ELF-1 (cell line): ENCODE measurements around the gene RTBDN.

Source experiments
- DNase-seq: peaks from one replicate; pipeline ENCODE4 v3.0.0-alpha.2; 2016; ENCODE audit warnings: low read depth, low spot score

RTBDN gene

DNA sequence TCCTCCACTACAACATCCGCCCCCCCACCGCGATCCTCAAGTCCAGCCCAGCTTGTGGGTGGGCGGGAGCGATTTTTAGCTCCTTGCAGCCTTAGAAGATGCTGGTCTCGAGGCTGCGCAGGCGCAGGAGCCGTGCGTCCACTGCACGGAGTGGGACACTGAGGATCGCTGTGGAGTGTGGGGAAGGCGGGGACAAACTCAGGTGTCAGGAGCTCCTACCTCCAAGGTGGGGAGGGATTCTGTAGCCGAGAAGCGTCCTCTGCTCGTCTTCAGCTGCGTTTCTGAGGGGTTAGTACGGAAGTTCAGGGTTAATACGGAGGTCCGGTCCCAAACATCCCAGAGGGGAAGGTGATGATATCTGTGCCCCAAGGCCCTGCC, at the start of gene RTBDN:
Gene RTBDN (minus strand): TSS at position 14 of the 378 bp plus-strand sequence. CDS start 4,600 bp downstream, outside the sequence.
- DNase-seq, result peak; percentile 41

DNA sequence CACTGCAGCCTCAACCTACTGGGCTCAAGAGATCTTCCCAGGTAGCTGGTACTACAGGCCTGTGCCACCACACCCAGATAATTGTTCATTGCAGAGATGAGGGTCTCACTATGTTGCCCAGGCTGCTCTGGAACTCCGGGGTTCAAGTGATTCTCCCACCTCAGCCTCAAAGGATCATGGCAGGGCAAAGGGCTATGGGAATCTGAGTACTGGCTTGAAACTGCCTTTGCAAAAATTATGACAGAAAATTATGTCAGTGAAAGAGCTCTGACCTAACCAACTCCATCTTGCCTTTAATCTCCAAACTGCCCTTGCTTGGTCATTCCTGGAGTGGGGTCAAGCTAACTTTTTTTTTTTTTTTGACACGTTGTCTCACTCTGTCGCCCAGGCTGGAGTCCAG, 48.2 kb upstream of the RTBDN start:
- DNase-seq, result no peak

DNA sequence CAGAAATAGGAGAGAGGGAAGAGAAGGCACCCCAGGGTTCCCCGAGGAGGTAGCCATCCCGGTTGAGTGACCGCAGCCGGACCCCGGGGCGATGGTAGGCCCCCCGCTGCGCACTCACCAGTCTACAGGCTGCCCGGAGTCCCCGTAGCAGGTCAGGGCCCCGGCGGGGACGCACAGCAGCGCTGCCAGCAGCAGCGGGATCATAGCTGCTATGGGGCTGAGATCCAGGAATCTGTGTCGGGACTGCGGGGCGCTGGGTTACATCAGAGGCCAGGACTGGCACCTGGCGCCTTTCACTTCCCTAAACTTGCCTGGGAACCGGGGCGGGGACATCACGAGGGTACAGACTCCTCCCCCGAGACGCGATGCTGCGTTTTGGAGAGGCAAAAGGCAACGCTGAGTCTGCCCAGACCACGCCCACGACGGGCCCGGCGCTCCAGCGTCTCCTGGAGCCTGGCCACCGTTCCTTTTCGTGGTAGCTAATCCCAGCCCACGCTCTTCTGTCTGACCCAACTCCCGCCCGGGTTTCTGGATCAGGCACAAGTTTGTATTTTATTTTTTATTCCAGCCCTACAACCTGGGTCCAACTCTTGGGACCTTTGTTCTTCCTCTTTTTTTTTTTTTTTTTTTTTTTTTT, 46.9 kb upstream of the RTBDN start, which contains the start of gene DNASE2:
Gene DNASE2 (minus strand): TSS at position 278 of the 637 bp plus-strand sequence. CDS start 74 bp downstream, at position 204.
- DNase-seq, result peak; percentile 94

DNA sequence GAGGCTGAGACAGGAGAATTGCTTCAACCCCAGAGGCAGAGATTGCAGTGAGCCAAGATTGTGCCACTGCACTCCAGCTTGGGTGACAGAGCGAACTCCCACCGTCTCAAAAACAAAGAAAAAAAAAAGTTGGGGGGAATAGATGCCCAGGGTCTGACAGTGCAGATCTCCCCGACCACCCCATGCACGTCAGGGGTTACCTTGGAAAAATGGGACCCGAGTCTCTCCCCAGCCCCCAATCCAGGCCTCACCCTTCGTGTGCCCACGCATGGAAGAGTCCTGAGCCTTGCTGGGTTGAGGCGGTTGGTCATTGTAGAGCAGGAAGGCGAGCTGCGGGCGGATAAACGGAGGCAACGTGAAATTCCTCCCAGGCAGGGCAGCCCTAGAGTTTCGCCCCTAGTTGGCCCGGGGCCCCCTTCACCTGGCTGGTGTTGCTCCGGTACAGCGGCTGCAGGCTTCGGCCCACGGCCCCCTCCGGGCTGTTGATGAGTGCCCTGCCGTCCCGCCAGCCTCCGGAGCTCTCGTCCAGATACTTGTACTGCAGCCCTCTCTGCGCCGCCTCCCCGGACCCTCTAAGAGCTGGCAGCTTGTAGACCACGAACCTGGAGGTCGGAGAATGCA, 46.3 kb upstream of the RTBDN start:
- DNase-seq, result no peak

DNA sequence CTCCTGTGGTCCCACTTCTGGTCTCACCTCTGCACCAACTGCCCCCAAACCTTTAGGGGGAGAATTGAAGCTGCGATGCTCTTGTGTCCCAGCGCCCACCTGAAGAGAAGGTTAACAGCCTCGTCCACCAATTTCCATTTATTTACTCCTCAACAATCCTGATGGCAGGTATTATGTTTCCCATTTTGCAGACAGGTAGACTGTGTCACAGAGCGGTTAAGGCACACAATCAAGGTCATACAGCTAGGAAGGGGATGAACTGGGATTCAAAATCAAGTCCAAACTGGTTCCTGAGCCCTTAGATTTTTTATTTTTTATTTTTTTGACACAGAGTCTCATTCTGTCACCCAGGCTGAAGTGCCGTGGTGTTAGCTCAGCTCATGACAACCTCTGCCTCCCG, 40.7 kb upstream of the RTBDN start:
- no peak for DNase-seq

DNA sequence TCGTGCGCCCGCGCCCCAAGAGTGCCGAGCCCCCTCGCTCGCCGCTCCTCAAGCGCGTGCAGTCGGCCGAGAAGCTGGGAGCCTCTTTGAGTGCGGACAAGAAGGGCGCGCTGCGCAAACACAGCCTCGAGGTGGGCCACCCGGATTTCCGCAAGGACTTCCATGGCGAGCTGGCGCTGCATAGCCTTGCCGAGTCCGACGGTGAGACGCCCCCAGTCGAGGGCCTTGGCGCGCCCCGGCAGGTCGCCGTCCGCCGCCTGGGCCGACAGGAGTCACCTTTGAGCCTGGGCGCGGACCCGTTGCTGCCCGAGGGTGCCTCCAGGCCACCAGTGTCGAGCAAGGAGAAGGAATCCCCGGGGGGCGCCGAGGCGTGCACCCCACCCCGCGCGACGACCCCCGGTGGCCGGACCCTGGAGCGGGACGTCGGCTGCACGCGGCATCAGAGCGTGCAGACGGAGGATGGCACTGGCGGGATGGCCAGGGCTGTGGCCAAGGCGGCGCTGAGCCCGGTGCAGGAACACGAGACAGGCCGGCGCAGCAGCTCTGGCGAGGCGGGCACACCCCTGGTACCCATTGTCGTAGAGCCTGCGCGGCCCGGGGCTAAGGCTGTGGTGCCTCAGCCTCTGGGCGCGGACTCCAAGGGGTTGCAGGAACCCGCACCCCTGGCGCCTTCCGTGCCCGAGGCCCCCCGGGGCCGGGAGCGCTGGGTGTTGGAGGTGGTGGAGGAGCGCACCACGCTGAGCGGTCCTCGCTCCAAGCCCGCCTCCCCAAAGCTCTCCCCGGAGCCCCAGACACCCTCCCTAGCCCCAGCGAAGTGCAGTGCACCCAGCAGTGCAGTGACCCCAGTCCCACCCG, 39.7 kb upstream of the RTBDN start:
- peak; percentile 20 for DNase-seq

DNA sequence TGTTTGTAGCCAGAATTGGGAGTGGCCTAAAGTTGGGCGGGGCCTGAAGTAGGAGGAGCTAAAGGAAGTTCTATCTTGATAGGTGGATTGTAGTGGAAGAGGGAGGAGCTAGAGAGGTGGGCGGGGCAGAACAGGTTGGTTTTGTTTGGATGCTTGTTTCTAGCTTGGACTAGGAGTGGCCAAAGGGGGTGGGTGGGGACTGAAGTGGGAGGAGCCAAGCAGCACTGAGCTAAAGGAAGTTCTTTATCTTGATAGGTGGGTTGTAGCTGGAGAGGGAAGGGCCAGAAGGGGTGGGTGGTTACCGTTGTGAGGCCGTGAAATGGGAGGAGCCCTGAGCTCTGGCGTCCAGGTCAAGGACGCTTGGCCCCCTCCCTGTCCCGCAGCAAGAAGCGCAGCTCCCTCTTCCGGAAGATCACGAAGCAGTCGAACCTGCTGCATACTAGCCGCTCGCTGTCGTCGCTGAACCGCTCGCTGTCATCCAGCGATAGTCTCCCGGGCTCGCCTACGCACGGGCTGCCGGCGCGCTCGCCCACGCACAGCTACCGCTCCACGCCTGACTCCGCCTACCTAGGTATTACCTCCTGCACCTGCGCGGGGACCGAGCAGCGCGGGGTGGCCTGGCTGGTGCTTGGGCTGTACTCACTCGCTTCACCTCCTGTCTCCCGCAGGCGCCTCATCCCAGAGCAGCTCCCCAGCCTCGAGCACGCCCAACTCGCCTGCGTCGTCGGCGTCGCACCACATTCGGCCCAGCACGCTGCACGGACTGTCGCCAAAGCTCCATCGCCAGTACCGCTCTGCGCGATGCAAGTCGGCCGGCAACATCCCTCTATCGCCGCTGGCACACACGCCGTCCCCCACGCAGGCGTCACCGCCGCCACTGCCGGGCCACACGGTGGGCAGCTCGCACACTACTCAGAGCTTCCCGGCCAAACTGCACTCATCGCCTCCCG, 38.8 kb upstream of the RTBDN start:
- peak; percentile 98 for DNase-seq

DNA sequence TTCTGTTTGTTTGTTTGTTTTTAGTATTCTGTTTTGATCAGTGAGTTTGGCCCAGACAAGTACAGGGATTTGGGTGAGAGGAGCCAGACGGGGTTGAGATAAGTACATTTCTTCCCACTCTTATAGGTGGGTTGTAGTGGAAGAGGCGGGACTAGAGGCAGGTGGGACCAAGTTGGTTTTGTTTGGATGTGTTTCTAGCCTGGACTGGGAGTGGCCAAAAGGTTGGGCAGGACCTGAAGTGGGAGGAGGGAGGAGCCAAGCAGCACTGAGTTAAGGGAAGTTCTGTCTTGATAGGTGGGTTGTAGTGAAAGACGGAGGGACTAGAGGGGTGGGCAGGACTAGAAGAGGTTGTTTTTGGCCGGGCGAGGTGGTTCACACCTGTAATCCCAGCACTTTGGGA, 37.9 kb upstream of the RTBDN start:
- peak; percentile 47 for DNase-seq

DNA sequence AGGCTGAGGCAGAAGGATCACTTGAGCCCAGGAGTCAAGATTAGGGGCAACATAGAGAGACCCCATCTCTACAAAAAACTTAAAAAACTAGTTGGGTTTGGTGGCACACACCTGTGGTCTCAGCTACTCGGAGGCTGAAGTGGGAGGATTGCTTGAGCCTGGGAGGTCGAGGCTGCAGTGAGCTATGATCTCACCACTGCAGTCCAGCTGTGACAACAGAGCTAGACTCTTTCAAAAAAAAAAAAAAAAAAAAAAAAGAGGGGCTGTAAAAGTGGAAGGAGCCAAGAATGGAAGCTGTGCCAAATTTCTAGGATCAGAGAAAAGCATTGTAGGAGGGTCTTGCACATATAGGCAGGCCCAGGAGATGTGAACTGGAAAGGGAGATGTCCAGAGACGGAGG, 37.3 kb upstream of the RTBDN start:
- no peak for DNase-seq

DNA sequence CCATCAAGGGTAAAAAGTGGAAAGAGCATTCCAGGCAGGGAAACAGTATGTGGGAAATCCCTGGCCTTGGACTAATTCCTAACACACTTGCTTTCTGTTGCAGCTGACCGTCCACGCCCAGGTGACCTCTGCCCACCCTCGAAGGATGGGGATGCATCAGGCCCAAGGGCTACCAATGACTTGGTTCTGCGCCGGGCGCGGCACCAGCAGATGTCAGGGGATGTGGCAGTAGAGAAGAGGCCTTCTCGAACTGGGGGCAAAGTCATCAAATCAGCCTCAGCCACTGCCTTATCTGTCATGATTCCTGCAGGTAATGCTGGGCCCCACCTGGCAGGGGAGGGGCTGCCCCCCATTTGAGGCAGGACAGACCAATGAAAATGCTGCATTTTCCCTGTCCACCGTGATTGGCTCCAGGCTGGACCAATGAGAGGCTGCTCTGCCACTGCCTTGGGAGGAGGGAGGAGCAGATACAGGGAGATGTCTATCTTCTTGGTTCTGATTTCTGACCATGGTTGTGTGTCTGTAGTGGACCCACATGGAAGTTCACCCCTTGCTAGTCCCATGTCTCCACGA, 34.2 kb upstream of the RTBDN start:
- no peak for DNase-seq

DNA sequence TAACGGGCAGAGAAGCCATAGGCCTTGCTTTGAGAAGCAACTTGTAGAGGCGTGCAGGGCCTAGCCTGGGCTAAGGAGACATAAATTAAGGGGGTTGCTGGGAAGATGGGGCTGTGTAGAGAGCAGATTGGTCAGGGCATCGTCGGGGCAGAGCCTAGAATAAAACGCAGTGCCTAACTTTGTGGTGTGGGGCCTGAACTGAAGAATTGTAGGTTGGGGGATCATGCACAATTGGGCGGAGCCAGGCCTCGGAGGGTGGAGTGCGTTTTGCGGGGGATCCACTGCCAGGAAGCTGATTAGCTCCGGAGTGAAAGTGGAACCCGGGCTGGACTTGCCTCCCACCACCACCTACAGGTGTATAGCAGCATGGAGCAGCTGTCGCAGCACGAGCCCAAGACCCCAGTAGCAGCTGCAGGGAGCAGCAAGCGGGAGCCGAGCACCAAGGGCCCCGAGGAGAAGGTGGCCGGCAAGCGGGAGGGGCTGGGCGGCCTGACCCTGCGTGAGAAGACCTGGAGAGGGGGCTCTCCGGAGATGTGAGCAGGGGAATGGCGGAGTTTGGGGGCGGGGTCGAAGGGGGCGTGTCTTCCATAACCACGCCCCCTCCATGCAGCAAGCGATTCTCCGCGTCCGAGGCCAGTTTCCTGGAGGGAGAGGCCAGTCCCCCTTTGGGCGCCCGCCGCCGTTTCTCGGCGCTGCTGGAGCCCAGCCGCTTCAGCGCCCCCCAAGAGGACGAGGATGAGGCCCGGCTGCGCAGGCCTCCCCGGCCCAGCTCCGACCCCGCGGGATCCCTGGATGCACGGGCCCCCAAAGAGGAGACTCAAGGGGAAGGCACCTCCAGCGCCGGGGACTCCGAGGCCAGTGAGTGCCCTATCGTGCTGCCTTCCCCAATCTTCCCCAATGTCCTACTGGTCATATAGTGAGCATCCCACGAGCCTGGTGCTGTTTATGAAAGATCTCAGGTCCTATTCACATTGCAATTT, 33.0 kb upstream of the RTBDN start:
- DNase-seq, result peak; percentile 94

DNA sequence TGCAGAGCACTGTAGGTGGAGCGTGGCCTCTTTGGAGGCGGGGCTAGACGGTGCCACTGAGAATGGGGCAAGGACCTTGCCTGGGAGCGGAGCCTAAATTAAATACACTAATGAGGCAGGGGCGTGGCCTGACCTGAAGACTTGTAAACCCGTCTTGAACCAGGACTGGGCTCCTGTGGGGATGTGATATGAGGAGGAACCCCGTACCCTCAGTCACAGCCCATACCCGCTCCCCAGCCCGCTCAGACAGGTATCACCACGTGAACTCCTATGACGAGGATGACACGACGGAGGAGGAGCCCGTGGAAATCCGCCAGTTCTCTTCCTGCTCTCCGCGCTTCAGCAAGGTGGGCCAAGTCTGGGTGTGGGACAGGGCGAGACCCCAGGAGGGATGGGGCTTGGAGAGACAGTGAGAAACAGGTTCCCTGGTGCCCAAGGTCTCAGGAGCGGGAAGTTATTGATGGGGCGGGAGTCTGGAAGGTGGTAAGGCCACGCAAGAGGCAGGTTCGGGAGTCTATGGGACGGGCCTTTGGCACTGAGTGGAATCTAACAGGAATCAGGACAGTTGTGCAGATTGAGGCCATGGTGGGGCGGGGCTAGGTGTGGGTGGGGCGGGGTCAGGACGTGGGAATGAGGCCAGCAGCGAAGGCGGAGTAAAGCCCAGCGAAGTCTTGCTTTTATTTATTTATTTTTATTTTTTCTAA, 32.2 kb upstream of the RTBDN start:
- DNase-seq, result no peak

DNA sequence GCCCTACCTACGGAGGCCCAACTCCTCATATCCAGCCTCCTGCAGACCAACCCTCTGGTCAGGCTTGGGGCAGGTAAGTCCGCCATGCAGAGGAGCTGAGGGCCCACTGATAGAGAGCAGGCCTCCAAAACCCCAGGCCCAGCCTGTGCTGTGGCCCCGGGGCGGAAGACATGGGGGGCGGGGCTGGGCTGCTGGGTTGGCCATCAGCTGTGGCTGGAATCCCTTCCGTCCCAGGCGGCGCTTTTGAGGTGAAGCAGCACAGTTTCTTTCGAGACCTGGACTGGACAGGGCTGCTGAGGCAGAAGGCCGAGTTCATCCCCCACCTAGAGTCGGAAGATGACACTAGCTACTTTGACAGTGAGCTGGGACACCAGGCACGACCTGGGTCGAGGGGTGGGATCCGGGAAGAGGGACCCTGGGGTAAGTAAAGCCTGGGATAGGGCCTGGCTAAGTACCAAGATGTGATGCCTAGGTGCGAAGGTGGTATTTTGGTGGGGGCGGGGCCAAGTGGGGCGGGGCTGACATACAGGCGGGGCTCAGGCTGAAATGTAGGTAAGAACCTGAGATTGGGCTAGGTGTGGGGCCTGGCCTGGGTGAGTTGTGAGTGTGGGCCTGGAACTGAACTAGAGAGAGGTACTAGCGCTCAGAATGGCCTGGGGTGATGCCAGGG, 31.5 kb upstream of the RTBDN start:
- peak; percentile 90 for DNase-seq

DNA sequence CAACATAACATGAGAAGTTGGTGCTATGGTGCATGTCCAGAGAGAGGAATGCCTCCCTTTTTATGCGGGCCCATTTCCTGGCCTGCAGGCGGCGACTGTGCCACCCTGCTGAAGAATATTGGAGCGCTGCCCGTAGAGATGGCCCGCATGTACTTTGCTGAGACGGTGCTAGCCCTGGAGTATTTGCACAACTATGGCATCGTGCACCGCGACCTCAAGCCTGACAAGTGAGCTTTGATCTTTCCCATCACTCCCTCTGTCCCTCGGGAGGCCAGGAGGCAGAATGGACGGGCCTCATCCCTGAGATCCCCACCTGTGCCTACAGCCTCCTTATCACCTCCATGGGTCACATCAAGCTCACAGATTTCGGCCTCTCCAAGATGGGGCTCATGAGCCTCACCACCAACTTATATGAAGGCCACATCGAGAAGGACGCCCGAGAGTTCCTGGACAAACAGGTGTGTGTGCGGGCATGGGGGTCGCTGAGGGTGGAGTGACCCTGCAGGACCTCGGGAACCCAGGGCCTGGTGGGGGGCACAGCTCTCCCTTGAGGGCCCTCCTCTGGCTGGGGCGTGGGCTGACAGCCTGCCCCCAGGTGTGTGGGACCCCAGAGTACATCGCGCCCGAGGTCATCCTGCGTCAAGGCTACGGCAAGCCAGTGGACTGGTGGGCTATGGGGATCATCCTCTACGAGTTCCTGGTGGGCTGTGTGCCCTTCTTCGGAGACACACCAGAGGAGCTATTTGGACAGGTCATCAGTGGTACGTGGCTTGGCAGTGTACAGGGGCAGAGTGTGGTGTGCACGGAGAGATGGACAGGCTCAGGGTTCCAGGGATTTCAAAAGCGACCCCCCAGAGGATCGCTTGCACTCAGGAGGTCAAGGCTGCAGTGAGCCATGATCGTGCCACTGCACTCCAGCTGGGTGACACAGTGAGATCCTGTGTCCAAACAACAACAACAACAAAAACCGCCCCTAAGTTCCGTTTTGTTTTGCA, 30.6 kb upstream of the RTBDN start:
- no peak for DNase-seq

DNA sequence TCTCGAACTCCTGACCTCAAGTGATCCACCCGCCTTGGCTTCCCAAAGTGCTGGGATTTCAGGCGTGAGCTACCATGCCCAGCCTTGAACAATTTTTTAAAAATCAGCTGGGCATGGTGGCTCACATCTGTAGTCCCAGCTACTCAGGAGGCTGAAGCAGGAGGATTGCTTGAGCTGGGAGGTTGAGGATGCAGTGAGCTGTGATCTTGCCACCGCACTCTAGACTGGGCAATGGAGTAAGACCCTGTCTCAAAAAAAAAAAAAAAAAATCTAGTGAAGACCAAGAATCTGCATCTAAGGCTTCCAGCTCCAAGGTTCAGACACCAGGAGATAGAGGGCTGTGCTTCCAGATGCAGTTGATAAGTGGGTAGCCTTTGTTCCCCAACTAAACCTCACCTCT, 29.8 kb upstream of the RTBDN start:
- no peak for DNase-seq

DNA sequence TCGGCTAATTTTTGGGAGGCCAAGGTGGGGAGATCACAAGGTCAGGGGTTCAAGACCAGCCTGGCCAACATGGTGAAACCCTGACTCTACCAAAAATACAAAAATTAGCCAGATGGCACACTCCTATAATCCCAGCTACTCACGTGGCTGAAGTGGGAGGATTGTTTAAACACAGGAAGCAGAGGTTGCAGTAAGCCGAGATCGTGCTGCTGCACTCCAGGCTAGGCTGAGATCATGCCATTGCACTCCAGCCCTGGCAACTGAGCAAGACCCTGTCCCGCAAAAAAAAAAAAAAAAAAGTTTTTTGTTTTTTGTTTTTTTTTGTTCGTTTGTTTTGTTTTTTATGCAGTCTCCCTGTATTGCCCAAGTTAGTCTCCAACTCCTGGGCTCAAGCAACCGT, 25.2 kb upstream of the RTBDN start:
- no peak for DNase-seq
